Measurements from ENCODE around the gene SETBP1. TPM values are rescaled to one million over a fixed set of nuclear protein-coding genes. Genes with fewer than 3 reads are reported as not detected.

SETBP1 gene
- total and polyA plus RNA-seq, 2 of the 8 experiments (the other 6 are each of a cell fraction or from before 2014, with no cell fraction given), result 2.0 to 6.5 TPM

GRCh38 chr18:44918142-44918476 lies 237.4 kb downstream of the SETBP1 start:
- CTCF ChIA-PET (ENCODE audit: partially characterized antibody), result no interaction called here
- TF ChIP-seq CHD1 (IDR thresholded peaks at IDR 0.05; ENCODE audit: low read depth, low read length) (no peak), SRF (IDR thresholded peaks at IDR 0.05; ENCODE audit: low read depth, low read length) (no peak), NRF1 (IDR thresholded peaks at IDR 0.05; ENCODE audit: low read depth, low read length) (no peak), YY1 (IDR thresholded peaks at IDR 0.05; ENCODE audit: low read depth, low read length) (no peak), CBX5 (IDR thresholded peaks at IDR 0.05; ENCODE audit: low read depth, low read length) (no peak)

More at GRCh38 chr18:44918142-44918476, 237.4 kb downstream of the SETBP1 start:
- Histone ChIP-seq H3K36me3 (ENCODE audit: control insufficient read depth in 2 of 4, insufficient read depth in 4 of 4, low read length in 3 of 4) (no peaks in the 10 kb centered on the region), H4K91ac (replicated peaks; ENCODE audit: insufficient read length, low read length) (no peak overlapping the region), H3K4ac (replicated peaks; ENCODE audit: insufficient read length, low read depth, low read length) (no peak overlapping the region), H4K5ac (ENCODE audit: insufficient read length, low read depth, low read length) (no peak overlapping the region), H3K18ac (ENCODE audit: extremely low read depth, low read length) (no peak overlapping the region), H3K56ac (replicated peaks; ENCODE audit: insufficient read length, low read depth, low read length) (no peak overlapping the region), H3K9me3 (ENCODE audit: insufficient read depth in 2 of 2, low read depth in 1 of 2, low read length in 1 of 2) (no peaks in the 10 kb centered on the region), H3K79me1 (ENCODE audit: low read depth, low read length) (no peaks in the 10 kb centered on the region), H3K27ac (ENCODE audit: low read depth, low read length) (no peak overlapping the region), H3K4me3 (ENCODE audit: extremely low read depth in 1 of 4, insufficient read depth in 2 of 4, low read depth in 3 of 4, low read length in 4 of 4) (no peak overlapping the region), H3K23me2 (ENCODE audit: low read depth, low read length) (no peaks in the 10 kb centered on the region), H3K79me2 (ENCODE audit: control insufficient read depth in 1 of 2, insufficient read depth in 2 of 2, low read length in 2 of 2) (no peaks in the 10 kb centered on the region), H2BK5ac (ENCODE audit: low read depth, low read length) (no peak overlapping the region), H4K20me1 (replicated peaks in 1 of 2; ENCODE audit: control insufficient read depth in 1 of 2, insufficient read depth in 2 of 2, low read length in 2 of 2) (no peaks in the 10 kb centered on the region), H2BK120ac (replicated peaks; ENCODE audit: low read depth, low read length) (no peak overlapping the region), H2BK15ac (ENCODE audit: low read length) (no peak overlapping the region), H2BK12ac (ENCODE audit: low read depth, low read length) (no peak overlapping the region), H3K4me1 (replicated peaks in 1 of 4; ENCODE audit: control insufficient read depth in 3 of 4, insufficient read depth in 4 of 4, low read length in 3 of 4) (no peaks in the 10 kb centered on the region), H3K23ac (ENCODE audit: insufficient read length) (no peak overlapping the region), H2BK20ac (ENCODE audit: low read length) (no peak overlapping the region), H2AK5ac (ENCODE audit: low read depth, low read length) (no peak overlapping the region), H3K27me3 (replicated peaks in 1 of 4; ENCODE audit: control insufficient read depth in 3 of 4, extremely low read depth in 1 of 4, insufficient read depth in 3 of 4, low read length in 3 of 4) (peaks cover 0 to 2% (median 0%) of the 10 kb centered on the region in 4 experiments; a peak in 1 of 7 replicates), H2AFZ (ENCODE audit: low read length) (no peak overlapping the region), H3K9ac (replicated peaks in 1 of 4; ENCODE audit: extremely low read depth in 1 of 4, low read depth in 3 of 4, low read length in 3 of 4) (no peak overlapping the region), H3K14ac (ENCODE audit: insufficient read length) (no peak overlapping the region), H3K4me2 (ENCODE audit: insufficient read depth in 1 of 2, low read depth in 2 of 2, low read length in 2 of 2) (no peak overlapping the region), H4K8ac (ENCODE audit: extremely low read depth, insufficient read depth, low read length) (no peak overlapping the region)
- WGBS, 2 experiments (ENCODE audit: extremely low coverage in 1 of 2, insufficient coverage in 1 of 2, insufficient read length in 1 of 2, insufficient replicate concordance in 2 of 2, low coverage in 1 of 2, low lambda C conversion rate in 2 of 2, missing lambda C conversion rate in 1 of 2), result 95% methylated on average over 4 of the region's 4 CpGs; no CpG with 5 or more reads in 1 of the 2 experiments
- no peak for FAIRE-seq
- POLR2A ChIA-PET (ENCODE audit: partially characterized antibody), result no interaction called here
- DNase-seq (ENCODE audit: low read depth in 1 of 2, low spot score in 2 of 2), result no peak

Data from H1 (cell line).